Loucy (cell line): ENCODE measurements around the gene MAJIN.
"Not testable (repeated sequence)": the region's sequence is repeated elsewhere in the genome, so short reads cannot be mapped to it uniquely, and the experiment has no call there.

Experiments
- H2AFZ ChIP-seq: fragments of 200-600 bp; sonication (generic); 2 replicates; pipeline ENCODE4 v1.6.0; 2016; ENCODE audit warnings: antibody characterized with exemption, mild to moderate bottlenecking, low read length, moderate library complexity
- H3F3A ChIP-seq: fragments of 200-600 bp; 2 replicates; pipeline ENCODE4 v1.6.0; 2016; ENCODE audit warnings: antibody characterized with exemption, low read depth, mild to moderate bottlenecking
- H3K27me3 ChIP-seq: fragments of 200-600 bp; sonication (generic); 2 replicates; pipeline ENCODE4 v1.6.1; 2014; ENCODE audit warnings: low read length, mild to moderate bottlenecking; ENCODE audit not compliant: insufficient read depth, poor library complexity, severe bottlenecking
- H3K36me3 ChIP-seq: fragments of 200-600 bp; sonication (generic); 2 replicates; pipeline ENCODE4 v1.6.1; 2016; ENCODE audit warnings: low read length; ENCODE audit not compliant: insufficient read depth
- H3K4me1 ChIP-seq: fragments of 200-600 bp; sonication (generic); 2 replicates; pipeline ENCODE4 v1.5.1; 2014; ENCODE audit warnings: low read length, mild to moderate bottlenecking; ENCODE audit not compliant: insufficient read depth, poor library complexity, severe bottlenecking
- H3K4me2 ChIP-seq: fragments of 200-600 bp; sonication (generic); 2 replicates; pipeline ENCODE4 v1.6.0; 2014; ENCODE audit warnings: antibody characterized with exemption, low read length, low read depth, mild to moderate bottlenecking; ENCODE audit not compliant: poor library complexity, severe bottlenecking
- H3K4me3 ChIP-seq: fragments of 200-600 bp; sonication (generic); 2 replicates; pipeline ENCODE4 v1.5.1; 2014; ENCODE audit warnings: low read length, mild to moderate bottlenecking, mixed read lengths; ENCODE audit not compliant: poor library complexity, severe bottlenecking
- H3K79me2 ChIP-seq: fragments of 200-600 bp; sonication (generic); 2 replicates; pipeline ENCODE4 v1.6.1; 2014; ENCODE audit warnings: low read length; ENCODE audit not compliant: insufficient read depth
- H3K9ac ChIP-seq: fragments of 200-600 bp; sonication (generic); 2 replicates; pipeline ENCODE4 v1.6.0; 2014; ENCODE audit warnings: mild to moderate bottlenecking, low read depth, low read length, moderate library complexity; ENCODE audit not compliant: poor library complexity, severe bottlenecking
- H3K9me2 ChIP-seq: fragments of 200-600 bp; sonication (generic); replicated peaks from 2 replicates; pipeline ENCODE4 v1.6.1; 2016; ENCODE audit warnings: low read depth, low read length, mixed read lengths
- H3K9me3 ChIP-seq: fragments of 200-600 bp; sonication (generic); 2 replicates; pipeline ENCODE4 v1.6.1; 2014; ENCODE audit warnings: mild to moderate bottlenecking, antibody characterized with exemption, low read length, low read depth; ENCODE audit not compliant: insufficient read depth
- H4K20me1 ChIP-seq: fragments of 200-600 bp; sonication (generic); 2 replicates; pipeline ENCODE4 v1.6.0; 2014; ENCODE audit warnings: antibody characterized with exemption, low read length, mild to moderate bottlenecking; ENCODE audit not compliant: insufficient read depth, poor library complexity, severe bottlenecking
- EZH2phosphoT487 ChIP-seq: fragments of 200-600 bp; IDR thresholded peaks from 2 replicates; pipeline ENCODE4 v1.6.1; 2018; ENCODE audit warnings: antibody characterized with exemption, mild to moderate bottlenecking, moderate library complexity, borderline replicate concordance
- TF ChIP-seq, protein P1 (sequence below): fragments of 200-600 bp; sonication (generic); conservative IDR thresholded peaks from 2 replicates; pipeline ENCODE4 v1.5.1; 2014; ENCODE audit warnings: mild to moderate bottlenecking, antibody characterized with exemption, low read length

Gene MAJIN

GRCh38 chr11:64987998-64988854 is 16.3 kb upstream of the MAJIN start:
- no peaks in the 10 kb centered on the region for H3K9me3 ChIP-seq
- no peaks in the 10 kb centered on the region for H3K9me2 ChIP-seq
- TF ChIP-seq EZH2phosphoT487, result no peak
- TF ChIP-seq, protein P1, sequence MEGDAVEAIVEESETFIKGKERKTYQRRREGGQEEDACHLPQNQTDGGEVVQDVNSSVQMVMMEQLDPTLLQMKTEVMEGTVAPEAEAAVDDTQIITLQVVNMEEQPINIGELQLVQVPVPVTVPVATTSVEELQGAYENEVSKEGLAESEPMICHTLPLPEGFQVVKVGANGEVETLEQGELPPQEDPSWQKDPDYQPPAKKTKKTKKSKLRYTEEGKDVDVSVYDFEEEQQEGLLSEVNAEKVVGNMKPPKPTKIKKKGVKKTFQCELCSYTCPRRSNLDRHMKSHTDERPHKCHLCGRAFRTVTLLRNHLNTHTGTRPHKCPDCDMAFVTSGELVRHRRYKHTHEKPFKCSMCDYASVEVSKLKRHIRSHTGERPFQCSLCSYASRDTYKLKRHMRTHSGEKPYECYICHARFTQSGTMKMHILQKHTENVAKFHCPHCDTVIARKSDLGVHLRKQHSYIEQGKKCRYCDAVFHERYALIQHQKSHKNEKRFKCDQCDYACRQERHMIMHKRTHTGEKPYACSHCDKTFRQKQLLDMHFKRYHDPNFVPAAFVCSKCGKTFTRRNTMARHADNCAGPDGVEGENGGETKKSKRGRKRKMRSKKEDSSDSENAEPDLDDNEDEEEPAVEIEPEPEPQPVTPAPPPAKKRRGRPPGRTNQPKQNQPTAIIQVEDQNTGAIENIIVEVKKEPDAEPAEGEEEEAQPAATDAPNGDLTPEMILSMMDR, result no peak
- H3K9ac ChIP-seq, result no peak overlapping the region
- H3K4me1 ChIP-seq, result peaks cover 5% of the 10 kb centered on the region
- H2AFZ ChIP-seq, result no peak overlapping the region
- H3F3A ChIP-seq, result no peaks in the 10 kb centered on the region
- H4K20me1 ChIP-seq, result no peaks in the 10 kb centered on the region
- no peak overlapping the region for H3K4me2 ChIP-seq
- no peaks in the 10 kb centered on the region for H3K36me3 ChIP-seq
- no peaks in the 10 kb centered on the region for H3K27me3 ChIP-seq
- H3K4me3 ChIP-seq, result no peak overlapping the region
- H3K79me2 ChIP-seq, result no peaks in the 10 kb centered on the region

DNA sequence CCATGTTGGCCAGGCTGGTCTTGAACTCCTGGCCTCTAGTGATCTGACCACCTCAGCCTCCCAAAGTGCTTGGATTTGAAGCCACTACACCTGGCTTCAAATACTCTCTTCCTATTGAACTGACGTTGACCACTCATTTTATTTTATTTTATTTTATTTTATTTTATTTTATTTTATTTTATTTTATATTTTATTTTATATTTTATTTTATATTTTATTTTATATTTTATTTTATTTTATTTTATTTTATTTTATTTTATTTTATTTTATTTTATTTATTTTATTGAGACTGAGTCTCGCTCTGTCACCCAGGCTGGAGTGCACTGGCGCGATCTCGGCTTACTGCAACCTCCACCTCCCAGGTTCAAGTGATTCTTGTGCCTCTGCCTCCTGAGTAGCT is 11.4 kb upstream of the MAJIN start:
- not testable (repeated sequence) for H3K79me2 ChIP-seq, H4K20me1 ChIP-seq, H3K4me3 ChIP-seq, H3K9me2 ChIP-seq, H3K27me3 ChIP-seq, H3F3A ChIP-seq, H2AFZ ChIP-seq, H3K9me3 ChIP-seq, H3K9ac ChIP-seq, H3K4me1 ChIP-seq, H3K4me2 ChIP-seq, H3K36me3 ChIP-seq

DNA sequence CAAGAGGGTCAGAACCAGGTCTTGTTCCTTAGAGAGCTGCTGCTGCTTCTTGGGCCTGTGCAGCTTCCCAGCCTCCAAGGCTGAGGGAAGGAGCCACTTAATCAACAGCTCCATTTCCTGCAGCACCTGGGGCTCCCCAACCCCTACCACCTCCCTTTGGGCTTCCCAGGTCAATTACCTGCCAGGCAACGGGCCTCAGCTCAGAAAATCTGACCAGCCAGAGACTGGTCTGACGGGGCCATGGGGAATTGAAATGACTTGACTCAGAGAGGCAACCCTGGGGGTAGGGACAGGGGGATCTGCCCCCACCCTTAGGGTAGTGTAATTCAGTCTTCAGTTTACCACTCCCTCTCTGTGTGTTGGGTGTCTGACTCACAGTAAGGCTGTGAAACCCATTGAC is 4.7 kb upstream of the MAJIN start:
- H2AFZ ChIP-seq, result no peak overlapping the region
- H3K9ac ChIP-seq, result no peak overlapping the region
- no peaks in the 10 kb centered on the region for H4K20me1 ChIP-seq
- no peaks in the 10 kb centered on the region for H3K79me2 ChIP-seq
- no peaks in the 10 kb centered on the region for H3F3A ChIP-seq
- H3K4me2 ChIP-seq, result no peak overlapping the region
- TF ChIP-seq EZH2phosphoT487, result no peak
- no peaks in the 10 kb centered on the region for H3K9me2 ChIP-seq
- no peaks in the 10 kb centered on the region for H3K27me3 ChIP-seq
- H3K9me3 ChIP-seq, result no peaks in the 10 kb centered on the region
- H3K4me1 ChIP-seq, result no peaks in the 10 kb centered on the region
- H3K36me3 ChIP-seq, result no peaks in the 10 kb centered on the region
- no peak overlapping the region for H3K4me3 ChIP-seq

DNA sequence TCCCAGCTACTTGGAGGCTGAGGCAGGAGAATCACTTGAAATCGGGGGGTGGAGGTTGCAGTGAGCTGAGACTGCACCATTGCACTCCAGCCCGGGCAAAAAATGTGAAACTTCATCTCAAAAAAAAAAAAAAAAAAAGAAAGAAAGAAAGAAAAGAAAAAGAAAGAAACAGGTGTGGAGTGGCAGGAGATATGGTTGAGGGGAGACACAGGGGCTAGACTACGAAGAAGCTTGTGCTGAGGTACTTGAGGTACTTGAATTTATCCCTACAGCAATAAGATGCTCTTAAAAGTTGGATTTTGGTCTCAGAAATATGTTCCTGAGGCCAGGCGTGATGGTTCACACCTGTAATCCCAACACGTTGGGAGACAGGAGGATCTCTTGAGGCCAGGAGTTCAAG is 2.2 kb upstream of the MAJIN start:
- H3K79me2 ChIP-seq, result no peaks in the 10 kb centered on the region
- no peaks in the 10 kb centered on the region for H3K9me3 ChIP-seq
- H3K4me3 ChIP-seq, result no peak overlapping the region
- H3K4me1 ChIP-seq, result no peaks in the 10 kb centered on the region
- H3K4me2 ChIP-seq, result no peak overlapping the region
- no peaks in the 10 kb centered on the region for H3K36me3 ChIP-seq
- no peaks in the 10 kb centered on the region for H3K27me3 ChIP-seq
- H4K20me1 ChIP-seq, result no peaks in the 10 kb centered on the region
- no peak for TF ChIP-seq EZH2phosphoT487
- TF ChIP-seq, protein P1, result no peak
- H2AFZ ChIP-seq, result no peak overlapping the region
- H3K9me2 ChIP-seq, result no peaks in the 10 kb centered on the region
- H3F3A ChIP-seq, result no peaks in the 10 kb centered on the region
- H3K9ac ChIP-seq, result no peak overlapping the region
